GM21825 (cell line): Measurements from ENCODE around the gene ZCWPW1.
A peak's percentile ranks its signal among the peaks of the same experiment; 100 is the strongest.
"Not testable (repeated sequence)": the region's sequence is repeated elsewhere in the genome, so short reads cannot be mapped to it uniquely, and the experiment has no call there.

Experiments
- ATAC-seq: cut with Tn5 transposase; IDR thresholded peaks from one replicate; pipeline ENCODE4 v1.9.1; 2021; ENCODE audit warnings: mild to moderate bottlenecking, moderate library complexity; ENCODE audit not compliant: unreplicated experiment

The ZCWPW1 gene

GRCh38 chr7:100360135-100360854 is 68.2 kb downstream of the ZCWPW1 start:
- ATAC-seq: no peak

- ATAC-seq: no peak
These were observed 69.7 kb downstream of the ZCWPW1 start for GRCh38 chr7:100358857-100359212.

GRCh38 chr7:100358027-100358856 is 70.3 kb downstream of the ZCWPW1 start, which contains the start of gene PILRB:
Gene PILRB (plus strand): TSS chr7:100358117. CDS start chr7:100358303, 186 bp downstream.
- ATAC-seq: peak; percentile 59

GRCh38 chr7:100357131-100357561 is 71.4 kb downstream of the ZCWPW1 start:
- no peak for ATAC-seq

- ATAC-seq: no peak
These were observed 72.0 kb downstream of the ZCWPW1 start for GRCh38 chr7:100356416-100357068.

- ATAC-seq: no peak
These were observed 74.7 kb downstream of the ZCWPW1 start for GRCh38 chr7:100353685-100354330.

- ATAC-seq: no peak
These were observed 75.4 kb downstream of the ZCWPW1 start for GRCh38 chr7:100352984-100353684.

GRCh38 chr7:100352230-100352781 is 76.2 kb downstream of the ZCWPW1 start:
- ATAC-seq: not testable (repeated sequence)

- no peak for ATAC-seq
These were observed 76.8 kb downstream of the ZCWPW1 start for GRCh38 chr7:100351657-100352058.
